HepG2 (cell line): Measurements from ENCODE around the gene CXXC5. TPM values are rescaled to one million over a fixed set of nuclear protein-coding genes. Genes with fewer than 3 reads are reported as not detected.

Experiments used
- KMT2A ChIP-seq: sonication (generic); formaldehyde crosslinking; IDR thresholded peaks from 2 replicates; pipeline ENCODE4 v1.4.0; 2020; ENCODE audit warnings: missing genetic modification reagents
- MBNL3 ChIP-seq: fragments of 250-450 bp; sonication (Bioruptor Pico); conservative IDR thresholded peaks from 2 replicates; pipeline ENCODE4 v1.8.0; 2022; ENCODE audit warnings: mild to moderate bottlenecking, inconsistent platforms
- NR2F2 ChIP-seq: IDR thresholded peaks from 2 replicates; pipeline ENCODE4 v1.6.1; 2012; ENCODE audit warnings: low read depth, inconsistent platforms, borderline replicate concordance
- ONECUT2 ChIP-seq: sonication (generic); formaldehyde crosslinking; IDR thresholded peaks from 2 replicates; pipeline ENCODE4 v1.4.0; 2020; ENCODE audit warnings: missing genetic modification reagents
- SRSF4 ChIP-seq: fragments of 200-400 bp; formaldehyde crosslinking; IDR thresholded peaks from one replicate; pipeline ENCODE4 v1.6.1; 2018; ENCODE audit warnings: mild to moderate bottlenecking, low read depth, low read length, moderate library complexity; ENCODE audit not compliant: poor library complexity, severe bottlenecking
- SRSF9 ChIP-seq: fragments of 200-400 bp; formaldehyde crosslinking; IDR thresholded peaks from 2 replicates; pipeline ENCODE4 v1.6.1; 2018; ENCODE audit warnings: borderline replicate concordance, mild to moderate bottlenecking, low read depth, low read length; ENCODE audit not compliant: insufficient read depth, poor library complexity, severe bottlenecking
- ZFP36L1 ChIP-seq: sonication (generic); formaldehyde crosslinking; IDR thresholded peaks from 2 replicates; pipeline ENCODE4 v1.8.0; 2022; ENCODE audit warnings: mild to moderate bottlenecking, missing genetic modification reagents, moderate library complexity
- ZMAT3 ChIP-seq: sonication (generic); formaldehyde crosslinking; conservative IDR thresholded peaks from 2 replicates; pipeline ENCODE4 v1.7.0; 2021; ENCODE audit warnings: missing genetic modification reagents
- ZNF318 ChIP-seq: sonication (generic); formaldehyde crosslinking; IDR thresholded peaks from 2 replicates; pipeline ENCODE4 v1.4.0; 2020; ENCODE audit warnings: mild to moderate bottlenecking, missing genetic modification reagents
- ZNF44 ChIP-seq: sonication (generic); formaldehyde crosslinking; IDR thresholded peaks from 2 replicates; pipeline ENCODE4 v1.5.1; 2020; ENCODE audit warnings: mild to moderate bottlenecking, missing genetic modification reagents
- ZNF512 ChIP-seq: sonication (generic); formaldehyde crosslinking; IDR thresholded peaks from 2 replicates; pipeline ENCODE4 v1.4.0; 2020; ENCODE audit warnings: mild to moderate bottlenecking, missing genetic modification reagents
- polyA plus RNA-seq, 8 experiments: library from polyadenylated mRNA; depleted of rRNA in 3 of 8; stranded (reverse) in 7 of 8; unstranded in 1 of 8; fragments of >200 nt; fragmentation: Illumina TruSeq in 4 of 8; extraction: Trizol in 4 of 8; gene quantifications; 2 replicates each; pipeline versions ENCODE4 v1.2.1 to v1.2.3, GENCODE V29; 2011 to 2016; ENCODE audit warnings: low read depth in 4 of 8, missing spikeins in 1 of 8, mixed read lengths in 1 of 8; ENCODE audit not compliant: insufficient read depth in 1 of 8
- total RNA-seq, 5 experiments: library from RNA; depleted of rRNA; stranded (reverse); fragments of >200 nt; fragmentation: Illumina TruSeq; extraction: Trizol; gene quantifications; 2 replicates each; pipeline ENCODE4 v1.2.3, GENCODE V29; 2016; ENCODE audit warnings: low read depth in 1 of 5
- TF ChIP-seq, protein P1 (sequence below): IDR thresholded peaks from 2 replicates; pipeline ENCODE4 v1.6.1; 2016; ENCODE audit warnings: missing compliant biosample characterization, missing genetic modification reagents, borderline replicate concordance
- TF ChIP-seq, protein P2 (sequence below): sonication (generic); formaldehyde crosslinking; IDR thresholded peaks from 2 replicates; pipeline ENCODE4 v1.5.1; 2020; ENCODE audit warnings: missing genetic modification reagents, mild to moderate bottlenecking, borderline replicate concordance

CXXC5 gene
- total and polyA plus RNA-seq, 2 of the 13 experiments (the other 11 are each of a cell fraction or from before 2014, with no cell fraction given) = 32.3 to 33.0 TPM

DNA sequence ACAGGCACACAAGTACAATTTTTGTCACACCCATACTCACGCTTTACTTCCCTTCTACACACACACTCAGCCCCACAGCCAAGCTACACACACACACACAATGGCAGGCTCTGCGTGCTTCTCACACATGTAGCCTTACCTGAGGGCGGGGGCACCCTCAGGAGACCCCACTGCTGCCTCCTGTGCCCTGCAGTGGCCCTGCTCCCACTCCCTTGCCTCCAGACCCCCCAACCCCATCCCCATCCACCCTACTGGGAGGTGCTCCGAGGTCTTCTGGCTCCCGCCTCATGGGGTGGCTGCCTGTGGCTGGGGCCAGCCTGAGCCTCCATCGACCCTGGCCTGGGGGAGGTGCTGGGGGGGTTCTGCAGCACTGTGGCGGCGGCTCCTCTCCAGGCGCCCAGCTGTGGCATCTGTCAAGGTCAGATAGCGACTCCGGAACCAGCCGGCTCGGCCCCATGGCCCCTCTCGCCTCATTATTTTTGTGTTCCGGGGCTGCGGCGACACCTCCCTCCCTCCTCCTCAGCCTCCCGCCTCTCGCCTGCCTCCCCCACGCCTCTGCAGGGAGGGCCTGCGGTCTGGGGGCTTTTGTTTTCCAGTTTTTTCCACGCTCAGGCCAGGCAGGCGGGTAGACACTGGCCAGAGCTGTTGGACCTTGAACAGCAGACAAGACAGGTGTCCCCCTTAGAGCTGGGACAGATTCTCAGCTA, 21.7 kb downstream of the CXXC5 start (continued):
- TF ChIP-seq ONECUT2 (peak; percentile 57; the same call in 1 of the 2 replicates), ZFP36L1 (CRISPR knock-in tag) (no peak), SRSF4 (no peak), KMT2A (no peak), ZMAT3 (CRISPR knock-in tag) (no peak), NR2F2 (no peak; the same call in 1 of the 2 replicates), ZNF512 (CRISPR knock-in tag) (no peak), SRSF9 (no peak), ZNF44 (0 out of 2 replicates have a peak, but pooled peaks have one; percentile 53), ZNF318 (CRISPR knock-in tag) (no peak), MBNL3 (CRISPR knock-in tag) (no peak)
- TF ChIP-seq, protein P1, sequence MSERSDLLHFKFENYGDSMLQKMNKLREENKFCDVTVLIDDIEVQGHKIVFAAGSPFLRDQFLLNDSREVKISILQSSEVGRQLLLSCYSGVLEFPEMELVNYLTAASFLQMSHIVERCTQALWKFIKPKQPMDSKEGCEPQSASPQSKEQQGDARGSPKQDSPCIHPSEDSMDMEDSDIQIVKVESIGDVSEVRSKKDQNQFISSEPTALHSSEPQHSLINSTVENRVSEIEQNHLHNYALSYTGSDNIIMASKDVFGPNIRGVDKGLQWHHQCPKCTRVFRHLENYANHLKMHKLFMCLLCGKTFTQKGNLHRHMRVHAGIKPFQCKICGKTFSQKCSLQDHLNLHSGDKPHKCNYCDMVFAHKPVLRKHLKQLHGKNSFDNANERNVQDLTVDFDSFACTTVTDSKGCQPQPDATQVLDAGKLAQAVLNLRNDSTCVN (CRISPR knock-in tag) = no peak
- TF ChIP-seq, protein P2, sequence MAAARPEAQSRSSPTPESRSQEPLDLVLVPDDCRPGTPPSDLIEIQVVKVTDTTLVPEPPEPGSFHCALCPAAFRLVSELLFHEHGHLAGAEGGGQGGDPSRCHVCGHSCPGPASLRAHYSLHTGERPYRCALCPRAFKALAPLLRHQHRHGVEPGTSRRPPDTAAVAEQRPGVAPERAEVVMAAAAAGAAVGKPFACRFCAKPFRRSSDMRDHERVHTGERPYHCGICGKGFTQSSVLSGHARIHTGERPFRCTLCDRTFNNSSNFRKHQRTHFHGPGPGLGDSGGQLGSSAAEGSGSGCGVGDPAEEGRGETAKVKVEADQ (CRISPR knock-in tag) = no peak
